AG08395 (cell line): ENCODE measurements around the gene CDC42BPB.
"Not testable (repeated sequence)": the region's sequence is repeated elsewhere in the genome, so short reads cannot be mapped to it uniquely, and the experiment has no call there.

ENCODE experiments used
- DNase-seq: peaks from one replicate; pipeline ENCODE4 v3.0.0; 2012; ENCODE audit warnings: mixed read lengths, low spot score

CDC42BPB gene

GRCh38 chr14:102928412-102929240, 128.7 kb downstream of the CDC42BPB start:
- DNase-seq: peak; percentile 47

- DNase-seq: no peak
Observed at GRCh38 chr14:102927878-102928411, 129.4 kb downstream of the CDC42BPB start.

- no peak for DNase-seq
Observed at GRCh38 chr14:102927346-102927877, 129.9 kb downstream of the CDC42BPB start.

GRCh38 chr14:102926840-102927239, 130.5 kb downstream of the CDC42BPB start:
- not testable (repeated sequence) for DNase-seq

- DNase-seq: no peak
Observed at GRCh38 chr14:102926104-102926503, 131.2 kb downstream of the CDC42BPB start.

GRCh38 chr14:102925646-102926045, 131.7 kb downstream of the CDC42BPB start:
- no peak for DNase-seq

GRCh38 chr14:102924632-102925588, 132.4 kb downstream of the CDC42BPB start:
- no peak for DNase-seq

GRCh38 chr14:102923925-102924486, 133.3 kb downstream of the CDC42BPB start:
- no peak for DNase-seq

- no peak for DNase-seq
Observed at GRCh38 chr14:102923201-102923924, 134.0 kb downstream of the CDC42BPB start.

GRCh38 chr14:102922490-102923200, 134.7 kb downstream of the CDC42BPB start, which contains the start of gene AMN:
TSS of gene AMN (plus strand) at chr14:102922663. CDS start at chr14:102922689, 26 bp downstream.
- DNase-seq: no peak

- no peak for DNase-seq
Observed at GRCh38 chr14:102920998-102921304, 136.4 kb downstream of the CDC42BPB start.

GRCh38 chr14:102920273-102920997, 136.9 kb downstream of the CDC42BPB start:
- no peak for DNase-seq

- no peak for DNase-seq
Observed at GRCh38 chr14:102918438-102918837, 138.9 kb downstream of the CDC42BPB start.

GRCh38 chr14:102917469-102918211, 139.7 kb downstream of the CDC42BPB start:
- DNase-seq: peak; percentile 67

GRCh38 chr14:102917056-102917385, 140.3 kb downstream of the CDC42BPB start:
- no peak for DNase-seq

- DNase-seq: no peak
Observed at GRCh38 chr14:102916347-102917055, 140.8 kb downstream of the CDC42BPB start.

- DNase-seq: no peak
Observed at GRCh38 chr14:102915292-102916110, 141.8 kb downstream of the CDC42BPB start.
